Stimulated activated CD8-positive, alpha-beta memory T cell treated with anti-CD3 and anti-CD28 coated beads, Interleukin-12 subunit alpha, Interleukin-12 subunit beta, amount 100 ng/mL, for 1 hour (primary cell): ENCODE measurements around the gene ESR1.
"Not testable (repeated sequence)": the region's sequence is repeated elsewhere in the genome, so short reads cannot be mapped to it uniquely, and the experiment has no call there.

Experiments used
- DNase-seq: peaks from one replicate; pipeline ENCODE4 v3.0.0-alpha.2; 2020; ENCODE audit warnings: low read depth

The ESR1 gene

DNA sequence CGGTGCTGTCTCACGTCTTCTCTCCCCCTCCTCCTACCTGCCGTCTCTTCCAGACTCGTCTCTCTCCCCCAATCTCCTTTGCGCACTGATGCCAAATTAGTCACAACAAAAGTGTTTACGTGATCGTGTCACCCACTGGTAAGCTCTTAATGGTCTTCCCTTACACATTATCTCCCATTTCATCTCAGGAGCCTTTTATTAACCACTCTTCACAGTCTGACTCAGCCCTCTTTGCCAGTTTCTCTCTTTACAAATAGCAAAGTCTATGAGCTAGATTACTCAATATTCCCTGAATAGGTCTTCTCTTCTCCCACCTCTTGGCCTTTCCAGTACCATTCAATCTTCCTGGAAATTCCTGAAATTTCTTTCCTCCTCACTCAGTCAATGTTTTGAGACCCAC is 247.0 kb downstream of the ESR1 start:
- DNase-seq = no peak

DNA sequence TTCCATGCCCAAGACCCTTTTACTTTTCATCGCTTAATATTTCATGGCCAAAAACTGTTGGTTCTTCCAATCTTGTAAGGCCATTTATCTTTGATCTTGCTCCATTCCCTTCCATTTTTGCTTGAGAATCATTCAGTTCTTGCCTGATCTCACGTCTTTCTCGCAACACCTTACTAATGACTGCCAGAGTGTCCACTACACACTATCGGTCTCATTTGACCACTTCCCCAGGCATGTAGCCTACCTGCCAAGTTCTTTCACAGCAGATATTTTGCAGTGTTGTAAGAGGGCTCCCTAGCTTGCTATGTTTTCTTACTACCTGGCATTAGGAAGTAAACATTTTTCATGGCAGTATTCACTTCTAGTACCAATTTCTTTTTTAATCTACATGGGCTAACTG is 248.0 kb downstream of the ESR1 start:
- no peak for DNase-seq

DNA sequence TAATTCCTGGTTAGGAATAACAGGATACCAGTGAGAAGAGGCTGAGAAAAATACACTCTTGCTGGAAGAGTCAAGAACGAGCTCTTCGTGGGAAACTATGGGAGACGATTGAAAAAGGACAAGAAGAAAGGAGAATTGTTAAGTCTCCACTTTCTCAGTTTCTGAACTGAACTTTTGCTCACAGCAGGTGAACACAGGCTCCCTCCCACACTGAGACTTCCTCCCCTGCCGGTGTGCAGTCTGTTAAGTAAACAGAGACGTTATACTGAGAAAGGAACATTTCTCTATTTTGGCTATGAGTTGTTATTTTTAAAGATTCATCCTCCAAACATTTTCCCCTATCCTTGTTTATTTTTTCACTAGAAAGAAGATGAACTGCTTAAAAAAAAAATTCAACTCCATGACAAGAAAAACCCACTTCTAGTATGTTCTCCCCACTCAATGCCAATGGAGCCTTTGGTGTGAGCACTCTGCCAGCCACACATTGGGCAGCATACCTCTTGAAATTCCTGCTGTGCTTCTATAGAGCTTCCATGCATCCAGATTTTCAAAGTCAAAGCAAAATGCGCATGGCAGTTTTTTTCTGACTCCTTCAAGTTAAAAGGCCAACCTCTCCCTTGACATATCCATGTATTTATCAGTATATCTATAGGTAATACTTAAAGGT is 250.5 kb downstream of the ESR1 start:
- no peak for DNase-seq

DNA sequence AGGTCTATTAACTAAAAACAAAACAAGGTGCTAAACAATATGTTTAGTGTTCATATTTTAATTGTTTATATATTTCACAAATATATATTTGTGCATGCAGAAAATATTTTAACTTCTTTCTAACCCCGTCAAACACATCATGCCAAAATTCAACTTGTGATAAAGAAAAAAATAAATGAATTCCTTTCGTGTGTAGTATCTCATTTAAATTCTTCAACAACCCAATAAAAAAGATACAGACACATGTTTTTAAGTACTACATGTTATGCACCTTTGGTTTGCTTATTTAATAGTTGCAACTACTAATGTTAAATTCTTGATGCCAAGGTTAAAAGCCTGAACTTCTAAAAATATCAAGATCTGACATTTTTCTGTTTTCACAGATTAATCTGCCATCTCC is 252.4 kb downstream of the ESR1 start:
- DNase-seq = no peak

DNA sequence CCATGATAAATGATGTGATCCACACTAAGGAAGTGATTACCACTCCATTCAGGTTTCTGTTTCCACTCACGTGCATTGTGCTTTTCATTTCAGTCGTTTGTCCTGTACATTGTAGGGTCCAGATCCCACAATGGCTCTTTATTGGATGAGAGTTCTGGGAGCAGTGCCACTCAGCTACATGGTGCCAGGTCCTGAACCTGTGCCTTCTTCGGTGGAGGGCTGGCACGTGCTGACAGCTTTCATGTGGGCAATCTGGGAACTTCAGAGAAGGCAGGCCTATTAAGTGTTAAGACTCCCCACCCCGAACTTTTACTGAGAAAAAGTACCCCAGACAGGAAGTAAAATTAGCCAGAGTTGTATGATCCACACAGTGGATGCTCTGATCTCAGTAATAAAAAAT is 255.0 kb downstream of the ESR1 start:
- no peak for DNase-seq

DNA sequence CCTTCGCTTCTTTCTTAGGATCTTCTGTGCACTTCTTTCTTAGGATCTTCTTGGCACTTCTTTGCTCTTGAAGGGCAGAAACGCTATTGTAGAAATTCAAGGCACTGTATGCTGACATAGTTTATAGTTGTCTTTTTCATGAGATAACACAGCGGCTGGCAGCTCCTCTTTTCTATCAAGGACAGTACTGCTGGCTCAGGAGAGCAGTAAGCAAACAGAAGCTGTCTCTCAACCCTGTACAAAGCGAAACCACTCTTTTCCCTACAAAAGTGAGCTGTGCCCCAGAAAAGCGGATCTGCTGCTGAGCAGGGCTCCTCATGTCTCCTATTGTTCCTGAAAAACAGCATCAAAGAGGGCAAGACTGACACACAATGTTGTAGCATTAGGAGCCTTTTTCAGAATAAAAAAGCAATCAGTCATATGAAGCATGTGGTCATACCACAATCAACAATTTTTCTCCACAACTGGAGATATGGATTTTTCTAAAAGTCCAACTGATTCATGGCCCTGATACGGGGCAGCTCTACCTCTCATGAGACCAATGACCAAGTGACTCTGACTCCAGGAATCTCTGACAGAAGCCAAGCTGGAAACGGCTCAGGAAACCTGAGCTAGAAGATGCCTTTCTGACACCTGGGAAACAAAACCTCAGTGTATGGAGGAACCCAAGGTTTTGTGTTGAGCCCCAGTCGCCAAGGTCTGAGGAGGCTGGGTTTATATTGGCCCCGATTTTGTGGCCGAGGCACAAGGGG is 255.9 kb downstream of the ESR1 start:
- DNase-seq = no peak

DNA sequence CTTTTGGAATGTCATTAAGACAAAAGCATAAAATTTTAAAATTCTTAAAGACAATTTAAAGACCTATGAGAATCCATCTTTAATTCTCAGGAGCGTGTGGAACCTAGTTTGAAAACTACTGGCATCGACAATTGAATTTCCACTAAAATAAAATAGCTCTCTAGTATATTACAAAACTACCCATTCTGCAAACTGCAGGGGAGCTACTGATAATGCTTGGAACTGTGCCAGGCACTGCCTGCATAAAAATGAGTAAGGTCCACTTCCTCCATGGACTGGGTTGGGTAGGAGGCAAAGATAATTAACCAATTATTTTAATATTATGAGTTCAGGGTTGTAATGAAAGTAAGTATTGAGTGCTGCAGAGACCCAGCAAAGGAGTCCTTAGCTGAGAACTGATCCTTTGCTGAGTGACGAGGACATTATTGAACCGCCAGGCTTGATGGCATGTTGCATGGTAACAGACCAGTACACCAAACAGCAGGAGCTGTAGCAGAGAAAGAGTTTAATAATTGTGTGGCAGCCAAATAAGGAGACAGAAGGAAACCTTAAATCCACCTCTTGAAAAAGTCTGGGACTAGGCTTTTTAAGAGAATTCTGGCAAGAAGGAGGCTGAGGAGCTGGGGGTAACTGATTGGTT is 261.3 kb downstream of the ESR1 start:
- DNase-seq = no peak

DNA sequence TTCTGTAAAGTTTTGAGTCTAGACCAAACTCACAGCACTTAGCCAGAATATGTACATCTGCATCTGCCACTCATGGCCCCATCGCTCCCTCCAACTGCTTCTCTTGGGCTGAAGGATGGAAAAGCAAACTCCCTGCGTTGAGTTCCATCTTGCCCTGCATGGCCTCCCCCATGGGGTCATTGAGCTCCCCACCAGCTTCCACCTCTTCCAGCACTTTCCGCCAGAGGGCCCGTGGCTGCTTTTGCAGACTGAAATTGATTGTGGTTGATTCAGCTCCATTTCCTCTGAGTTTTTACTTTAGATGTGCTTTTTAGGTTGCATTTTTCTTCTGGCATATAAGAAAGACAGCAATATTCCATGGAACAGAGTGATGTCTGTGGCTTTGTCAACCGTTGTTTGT is 263.1 kb downstream of the ESR1 start:
- DNase-seq = no peak

DNA sequence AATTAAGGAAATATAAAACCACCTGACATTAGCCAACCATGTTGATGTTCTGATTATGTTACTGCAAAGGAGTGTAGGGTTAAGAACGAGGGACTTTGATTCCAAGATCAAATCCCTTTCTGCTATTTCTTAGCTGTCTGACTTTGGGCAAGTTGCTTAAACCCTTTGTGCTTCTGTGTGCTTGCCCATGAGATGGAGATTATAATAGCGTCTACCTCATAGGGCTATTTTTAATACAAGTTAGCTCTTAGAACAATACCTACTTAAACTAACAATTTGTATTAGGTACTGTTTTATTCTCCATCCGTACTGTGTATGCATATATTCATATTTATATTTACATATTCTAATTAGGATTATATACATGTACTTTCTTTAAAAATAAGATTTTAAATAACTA is 263.8 kb downstream of the ESR1 start:
- no peak for DNase-seq

DNA sequence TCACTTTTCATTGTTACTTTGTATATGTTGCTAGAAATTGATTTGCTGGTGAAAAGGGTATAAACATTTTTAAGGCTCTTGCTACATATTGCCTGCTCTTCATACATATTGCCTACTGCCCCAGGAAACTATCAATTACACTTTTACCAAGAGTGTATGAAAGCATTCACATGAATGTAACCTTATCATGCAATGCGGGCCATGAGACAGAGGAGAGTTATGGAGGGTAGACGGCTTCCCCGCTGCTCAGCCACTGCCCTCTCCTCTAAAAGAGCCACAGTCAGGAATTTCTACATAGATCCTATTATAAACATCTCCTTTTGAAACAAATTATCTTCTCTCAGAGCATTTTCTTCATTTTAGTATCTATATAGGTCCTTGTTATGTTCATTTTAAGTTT is 264.4 kb downstream of the ESR1 start:
- DNase-seq = no peak

DNA sequence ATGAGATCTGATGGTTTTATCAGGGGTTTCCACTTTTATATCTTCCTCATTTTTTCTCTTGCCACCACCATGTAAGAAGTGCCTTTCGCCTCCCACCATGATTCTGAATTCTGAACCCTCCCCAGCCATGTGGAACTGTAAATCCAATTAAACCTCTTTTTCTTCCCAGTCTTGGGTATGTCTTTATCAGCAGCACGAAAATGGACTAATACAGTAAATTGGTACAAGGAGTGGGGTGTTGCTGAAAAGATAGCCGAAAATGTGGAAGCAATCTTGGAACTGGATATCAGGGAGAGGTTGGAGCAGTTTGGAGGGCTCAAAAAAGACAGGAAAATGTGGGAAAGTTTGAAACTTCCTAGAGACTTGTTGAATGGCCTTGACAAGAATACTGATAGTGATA is 268.8 kb downstream of the ESR1 start:
- not testable (repeated sequence) for DNase-seq

DNA sequence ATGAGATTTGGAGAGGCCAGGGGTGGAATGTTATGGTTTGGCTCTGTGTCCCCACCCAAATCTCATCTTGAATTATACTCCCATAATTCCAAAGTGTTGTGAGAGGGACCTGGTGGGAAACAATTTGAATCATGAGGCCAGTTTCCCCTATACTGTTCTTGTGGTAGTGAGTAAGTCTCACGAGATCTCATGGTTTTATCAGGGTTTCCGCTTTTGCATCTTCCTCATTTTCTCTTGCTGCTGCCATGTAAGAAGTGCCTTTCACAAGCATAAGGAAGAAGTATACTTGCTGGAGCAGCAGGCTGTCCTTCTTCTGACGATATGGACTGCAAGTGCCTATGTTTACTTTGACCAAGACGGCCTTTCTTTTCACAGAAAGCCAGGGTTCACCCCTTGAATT is 270.5 kb downstream of the ESR1 start:
- no peak for DNase-seq

DNA sequence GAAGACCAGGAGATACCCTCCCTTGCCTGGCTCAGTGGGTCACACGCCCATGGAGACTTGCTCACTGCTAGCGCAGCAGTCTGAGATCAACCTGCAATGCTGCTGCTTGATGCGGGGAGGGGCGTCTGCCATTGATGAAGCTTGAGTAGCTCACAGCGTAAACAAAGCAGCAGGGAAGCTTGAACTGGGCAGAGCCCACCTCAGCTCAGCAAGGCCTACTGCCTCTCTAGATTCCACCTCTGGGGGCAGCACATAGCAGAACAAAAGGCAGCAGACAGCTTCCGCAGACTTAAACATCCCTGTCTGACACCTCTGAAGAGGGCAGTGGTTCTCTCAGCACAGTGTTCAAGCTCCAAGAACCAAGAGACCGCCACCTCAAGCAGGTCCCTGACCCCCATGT is 271.3 kb downstream of the ESR1 start:
- DNase-seq = no peak

DNA sequence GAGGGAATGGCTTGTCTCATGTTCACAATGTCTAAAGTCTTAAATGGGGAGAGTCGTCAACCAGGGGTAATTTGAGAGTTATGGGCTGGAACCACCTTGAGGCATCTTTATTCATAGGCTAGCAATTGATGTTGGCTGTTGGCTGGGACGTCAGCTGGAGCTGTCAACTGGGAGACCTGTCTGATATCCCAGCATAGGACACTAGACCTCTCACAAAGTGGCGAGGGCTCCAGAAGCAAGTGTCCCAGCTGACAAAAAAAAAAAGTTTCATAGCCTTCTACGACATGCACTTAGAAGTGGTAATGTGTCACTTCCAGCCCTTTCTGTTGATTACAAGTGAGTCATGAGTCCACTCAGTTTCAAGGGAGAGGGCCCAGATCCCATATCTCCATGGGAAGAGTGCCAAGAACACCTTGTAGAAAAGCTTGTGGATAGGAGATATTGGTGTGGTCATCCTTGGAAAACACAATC is 278.0 kb downstream of the ESR1 start:
- no peak for DNase-seq

DNA sequence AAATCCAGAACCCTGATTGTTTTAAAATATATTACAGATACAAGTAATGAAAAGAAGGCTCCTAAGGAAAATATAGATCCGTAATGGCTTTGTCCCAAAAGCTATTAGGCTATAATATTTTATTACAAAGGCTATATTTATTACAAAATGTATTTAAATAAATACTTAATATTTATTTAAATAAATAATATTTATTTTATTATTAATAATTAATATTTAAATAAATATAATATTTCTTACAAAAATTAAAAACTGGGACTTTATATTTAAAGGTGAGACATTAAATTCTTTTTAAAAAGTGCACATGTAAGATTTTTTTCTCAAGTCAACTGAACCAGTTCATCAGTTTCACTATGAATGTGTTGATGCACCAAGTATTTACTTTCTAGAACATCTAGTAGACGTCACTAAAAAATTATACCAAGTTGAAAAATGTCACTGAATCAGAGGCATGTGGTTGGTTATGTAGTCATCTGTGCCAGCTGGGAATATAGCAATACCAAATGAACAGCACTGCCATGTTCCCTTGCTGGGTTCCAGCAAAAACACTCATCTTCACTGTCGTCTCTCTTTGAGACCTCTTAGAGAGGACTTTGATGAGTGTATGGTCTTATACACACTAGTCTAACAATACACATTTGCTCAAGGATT is 278.9 kb downstream of the ESR1 start:
- no peak for DNase-seq

DNA sequence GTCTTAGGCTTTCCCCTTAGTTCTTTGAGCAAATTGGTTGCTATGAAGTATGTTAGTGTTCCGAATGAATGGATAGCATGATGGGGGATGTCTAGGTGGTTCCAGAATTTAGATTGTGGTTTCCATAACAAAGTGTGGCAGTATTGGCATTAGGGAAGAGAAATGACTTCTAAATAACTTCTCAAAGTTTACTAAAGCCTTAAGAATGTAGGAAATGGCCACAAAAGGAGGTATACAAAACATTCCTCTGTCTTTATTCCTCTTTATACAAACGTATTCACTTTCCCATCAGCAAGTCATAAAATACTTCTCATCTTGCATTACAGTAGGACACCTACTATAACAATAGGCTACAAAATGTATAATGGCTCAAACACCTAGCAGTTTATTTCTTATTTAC is 279.6 kb downstream of the ESR1 start:
- no peak for DNase-seq

DNA sequence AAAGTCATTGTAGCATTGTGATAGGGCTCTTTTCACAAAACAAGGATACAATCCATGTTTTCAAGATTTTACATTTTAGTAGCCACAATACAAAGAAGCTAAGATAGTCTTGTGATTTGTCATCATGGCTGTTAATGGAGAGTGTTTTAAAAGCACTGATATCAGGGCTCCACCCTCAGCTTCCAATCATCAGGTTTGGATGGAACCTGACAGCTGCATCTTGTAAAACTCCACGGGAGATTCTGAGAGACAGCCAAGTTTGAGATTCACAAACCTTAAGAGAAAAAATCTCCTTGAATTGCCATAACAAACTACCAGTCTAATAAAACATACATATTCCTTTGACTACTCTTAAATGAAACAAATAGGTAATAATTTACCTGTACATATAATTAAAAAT is 280.2 kb downstream of the ESR1 start:
- DNase-seq = no peak

DNA sequence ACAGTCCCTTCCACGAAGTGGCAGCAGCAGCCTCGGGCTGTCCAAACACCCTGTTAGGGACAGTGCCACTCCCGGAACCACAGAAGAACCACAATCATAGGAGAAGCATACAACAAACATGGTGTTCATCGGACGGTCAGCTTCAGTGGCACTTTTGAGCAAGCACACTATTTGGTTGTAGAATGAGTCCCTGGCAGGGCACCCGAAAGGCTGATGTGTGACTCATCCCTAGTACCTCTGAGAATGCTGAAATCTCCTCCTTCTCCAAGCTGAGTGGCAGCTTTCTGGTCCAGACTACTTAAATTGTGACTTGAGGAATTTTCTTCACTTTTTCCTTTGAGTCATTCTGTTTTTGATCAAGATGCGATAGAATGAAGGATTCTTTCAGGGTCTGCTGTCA is 282.5 kb downstream of the ESR1 start:
- DNase-seq = no peak

DNA sequence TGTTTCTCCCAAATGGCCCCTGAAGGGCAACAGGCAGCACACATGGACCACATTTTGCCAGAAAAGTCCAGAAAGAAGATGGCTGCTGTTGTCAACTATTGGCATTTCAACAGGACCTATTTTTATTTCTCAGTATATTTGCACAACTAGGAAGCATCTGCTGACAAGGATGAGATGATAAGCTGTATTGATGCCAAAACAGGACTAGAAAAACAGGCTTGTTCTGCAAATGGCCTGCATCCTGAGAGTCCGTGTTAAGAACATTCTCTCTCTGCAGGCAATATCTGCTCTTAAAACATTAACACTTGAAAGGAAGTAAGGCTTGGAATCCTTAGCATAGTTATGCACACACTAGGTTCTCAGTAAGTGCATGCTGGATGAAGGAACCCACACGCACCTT is 283.7 kb downstream of the ESR1 start:
- no peak for DNase-seq

DNA sequence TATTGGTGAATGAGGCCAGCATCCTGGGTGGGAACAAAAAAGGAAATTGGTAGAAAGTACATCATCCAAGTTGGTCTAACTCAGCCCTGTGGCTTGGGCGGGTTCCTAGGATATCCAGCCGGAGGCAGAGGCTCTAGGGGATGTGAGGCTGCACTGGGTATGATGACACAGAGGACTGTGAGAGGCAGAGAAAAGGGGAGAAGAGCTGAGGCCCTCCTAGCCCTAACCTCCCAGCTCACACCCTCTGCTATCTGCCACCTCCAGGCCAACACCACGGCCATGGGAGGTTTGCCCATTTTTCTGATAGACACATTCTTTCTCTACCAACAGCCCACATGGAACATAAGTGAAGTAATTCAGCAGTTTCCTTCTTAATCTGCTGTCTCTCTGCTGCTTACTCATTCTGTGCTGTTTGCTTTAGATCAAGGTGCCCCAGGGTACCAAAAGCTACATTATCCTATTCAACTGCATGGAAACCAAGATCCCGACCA is 284.4 kb downstream of the ESR1 start:
- no peak for DNase-seq

DNA sequence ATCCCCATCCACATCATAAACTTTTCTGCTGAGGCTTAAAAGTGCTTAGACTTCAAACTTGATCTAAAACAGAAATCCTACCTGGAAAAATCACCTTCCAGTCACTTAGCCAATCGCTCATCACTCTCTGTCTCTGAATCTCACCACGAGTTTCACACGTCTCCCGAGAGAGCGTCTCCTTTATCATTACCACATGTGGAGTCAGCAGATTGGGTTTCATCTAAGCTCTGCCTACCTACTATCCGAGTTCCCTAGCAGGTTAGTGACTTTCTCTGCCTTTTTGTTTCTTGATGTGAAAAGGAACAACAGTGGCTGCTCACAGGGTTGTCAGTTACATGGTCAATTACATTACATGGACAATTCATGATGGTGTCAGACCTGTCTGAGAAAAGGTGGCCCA is 286.2 kb downstream of the ESR1 start:
- DNase-seq = no peak

DNA sequence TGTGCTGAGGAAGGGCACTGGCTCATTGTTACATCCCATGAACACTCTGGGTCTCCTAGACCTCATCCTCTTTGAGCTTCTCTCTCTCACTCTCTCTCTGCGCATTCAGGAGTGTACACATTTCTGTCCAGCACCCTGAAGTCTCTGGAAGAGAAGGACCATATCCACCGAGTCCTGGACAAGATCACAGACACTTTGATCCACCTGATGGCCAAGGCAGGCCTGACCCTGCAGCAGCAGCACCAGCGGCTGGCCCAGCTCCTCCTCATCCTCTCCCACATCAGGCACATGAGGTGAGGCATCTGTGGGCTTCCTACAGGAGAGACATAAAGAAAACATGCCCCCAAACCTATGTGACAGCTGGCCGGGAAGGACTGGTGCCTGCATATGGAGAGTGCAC is 286.8 kb downstream of the ESR1 start:
- DNase-seq = no peak
